Measurements from ENCODE around the gene SPON1. TPM values are rescaled to one million over a fixed set of nuclear protein-coding genes. Genes with fewer than 3 reads are reported as not detected.
"Not testable (repeated sequence)": the region's sequence is repeated elsewhere in the genome, so short reads cannot be mapped to it uniquely, and the experiment has no call there.

Gene SPON1
- total RNA-seq = 6.2 TPM
- long read RNA-seq, full-length matches to known transcripts = 1 of 10 reads
- long read RNA-seq, partial matches to known transcripts = 0 of 10 reads
- long read RNA-seq, other reads (novel, unspliced or antisense) = 9 of 10 reads

GRCh38 chr11:13962562-13963168 is at the start of gene SPON1:
SPON1 (plus strand) TSS chr11:13962723; CDS start chr11:13962905, 182 bp downstream.
- intact Hi-C loops (cut with DNase I) = no loop called here

GRCh38 chr11:13917264-13917663 is 45.3 kb upstream of the SPON1 start:
- DNase-seq (ENCODE audit: low spot score) = no peak
- intact Hi-C loops (cut with DNase I) = no loop called here

More at GRCh38 chr11:13962562-13963168, at the start of gene SPON1:
- peak; percentile 75 for DNase-seq (ENCODE audit: low spot score)

GRCh38 chr11:13917904-13918303 is 44.6 kb upstream of the SPON1 start:
- intact Hi-C loops (cut with DNase I) = no loop called here
- no peak for DNase-seq (ENCODE audit: low spot score)

GRCh38 chr11:13920756-13921155 is 41.8 kb upstream of the SPON1 start:
- intact Hi-C loops (cut with DNase I) = no loop called here

GRCh38 chr11:13921545-13921944 is 41.0 kb upstream of the SPON1 start:
- intact Hi-C loops (cut with DNase I) = no loop called here
- DNase-seq (ENCODE audit: low spot score) = no peak

More at GRCh38 chr11:13920756-13921155, 41.8 kb upstream of the SPON1 start:
- no peak for DNase-seq (ENCODE audit: low spot score)

- intact Hi-C loops (cut with DNase I) = no loop called here
- no peak for DNase-seq (ENCODE audit: low spot score)
These were observed 39.3 kb upstream of the SPON1 start for GRCh38 chr11:13923182-13923581.

- DNase-seq (ENCODE audit: low spot score) = no peak
- intact Hi-C loops (cut with DNase I) = no loop called here
These were observed 38.5 kb upstream of the SPON1 start for GRCh38 chr11:13923716-13924650.

GRCh38 chr11:13924801-13925327 is 37.7 kb upstream of the SPON1 start:
- DNase-seq (ENCODE audit: low spot score) = no peak
- intact Hi-C loops (cut with DNase I) = no loop called here

GRCh38 chr11:13926366-13926765 is 36.2 kb upstream of the SPON1 start:
- DNase-seq (ENCODE audit: low spot score); intact Hi-C loops (cut with DNase I): not testable (repeated sequence)

- no peak for DNase-seq (ENCODE audit: low spot score)
- intact Hi-C loops (cut with DNase I) = no loop called here
These were observed 35.5 kb upstream of the SPON1 start for GRCh38 chr11:13926981-13927380.

- DNase-seq (ENCODE audit: low spot score) = no peak
- intact Hi-C loops (cut with DNase I) = no loop called here
These were observed 35.0 kb upstream of the SPON1 start for GRCh38 chr11:13927481-13927880.

- DNase-seq (ENCODE audit: low spot score) = no peak
- intact Hi-C loops (cut with DNase I) = no loop called here
These were observed 33.8 kb upstream of the SPON1 start for GRCh38 chr11:13928566-13929251.

- no peak for DNase-seq (ENCODE audit: low spot score)
- intact Hi-C loops (cut with DNase I) = no loop called here
These were observed 33.1 kb upstream of the SPON1 start for GRCh38 chr11:13929395-13929891.

- intact Hi-C loops (cut with DNase I) = no loop called here
These were observed 31.2 kb upstream of the SPON1 start for GRCh38 chr11:13931356-13931755.

GRCh38 chr11:13937154-13937553 is 25.4 kb upstream of the SPON1 start:
- DNase-seq (ENCODE audit: low spot score); intact Hi-C loops (cut with DNase I): not testable (repeated sequence)

More at GRCh38 chr11:13931356-13931755, 31.2 kb upstream of the SPON1 start:
- DNase-seq (ENCODE audit: low spot score) = no peak

GRCh38 chr11:13938829-13939228 is 23.7 kb upstream of the SPON1 start:
- intact Hi-C loops (cut with DNase I); DNase-seq (ENCODE audit: low spot score): not testable (repeated sequence)

GRCh38 chr11:13939961-13940906 is 22.3 kb upstream of the SPON1 start:
- intact Hi-C loops (cut with DNase I) = no loop called here
- no peak for DNase-seq (ENCODE audit: low spot score)

- intact Hi-C loops (cut with DNase I) = no loop called here
- no peak for DNase-seq (ENCODE audit: low spot score)
These were observed 21.6 kb upstream of the SPON1 start for GRCh38 chr11:13940907-13941256.

GRCh38 chr11:13941775-13942174 is 20.7 kb upstream of the SPON1 start:
- DNase-seq (ENCODE audit: low spot score) = no peak
- intact Hi-C loops (cut with DNase I) = no loop called here
